Mammary epithelial cell (primary cell): ENCODE data around the gene ZDHHC1.

Source experiments
- CTCF ChIP-seq, 2 donors: IDR thresholded peaks in 1 of 2; conservative IDR thresholded peaks in 1 of 2; 2 replicates each; pipeline ENCODE4 v1.5.1; 2011 to 2012; ENCODE audit warnings: inconsistent platforms in 2 of 2, low read length in 2 of 2, mild to moderate bottlenecking in 2 of 2, control low read depth in 1 of 2, low read depth in 1 of 2; ENCODE audit not compliant: insufficient read depth in 1 of 2; ENCODE audit errors: extremely low read depth in 1 of 2
- EZH2 ChIP-seq: IDR thresholded peaks from 2 replicates; pipeline ENCODE4 v1.6.1; 2012; ENCODE audit warnings: low read length, inconsistent platforms, borderline replicate concordance

GRCh38 chr16:67449336-67449735 is 33.1 kb upstream of the ZDHHC1 start:
- no peak for TF ChIP-seq CTCF (conservative IDR thresholded peaks at IDR 0.05 in 1 of 2, IDR thresholded peaks at IDR 0.05 in 1 of 2; ENCODE audit: extremely low read depth in 1 of 2, insufficient read depth in 1 of 2, low read depth in 1 of 2, low read length in 2 of 2)
- no peak for TF ChIP-seq EZH2
